ENCODE data around the gene SUMO3.

The SUMO3 gene

GRCh38 chr21:44828362-44829056 is 10.6 kb upstream of the SUMO3 start:
- no peak for DNase-seq

- no peak for DNase-seq
These were observed 5.4 kb upstream of the SUMO3 start for GRCh38 chr21:44823179-44823660.

- no peak for DNase-seq
These were observed 4.8 kb upstream of the SUMO3 start for GRCh38 chr21:44822484-44823178.

- DNase-seq = no peak
These were observed 3.0 kb upstream of the SUMO3 start for GRCh38 chr21:44820851-44821250.

GRCh38 chr21:44819283-44820243 is 1.7 kb upstream of the SUMO3 start:
- no peak for DNase-seq

GRCh38 chr21:44818640-44819011 is 764 bp upstream of the SUMO3 start:
- no peak for DNase-seq

- peak; percentile 90 to 95 for DNase-seq
These were observed 369 bp downstream of the SUMO3 start for GRCh38 chr21:44817506-44817880.

- no peak for DNase-seq
These were observed 929 bp downstream of the SUMO3 start for GRCh38 chr21:44816761-44817505.

- no peak for DNase-seq
These were observed 1.8 kb downstream of the SUMO3 start for GRCh38 chr21:44815852-44816628.

- no peak for DNase-seq
These were observed 2.6 kb downstream of the SUMO3 start for GRCh38 chr21:44815225-44815624.

GRCh38 chr21:44814498-44815023 is 3.3 kb downstream of the SUMO3 start:
- no peak for DNase-seq

GRCh38 chr21:44813727-44814126 is 4.1 kb downstream of the SUMO3 start:
- no peak for DNase-seq

GRCh38 chr21:44813149-44813548 is 4.7 kb downstream of the SUMO3 start:
- no peak for DNase-seq

GRCh38 chr21:44812640-44813039 is 5.2 kb downstream of the SUMO3 start:
- DNase-seq = no peak

- DNase-seq = no peak
These were observed 7.1 kb downstream of the SUMO3 start for GRCh38 chr21:44810779-44811178.

- no peak for DNase-seq
These were observed 12.0 kb downstream of the SUMO3 start for GRCh38 chr21:44805859-44806258.

- no peak for DNase-seq
These were observed 12.6 kb downstream of the SUMO3 start for GRCh38 chr21:44805226-44805625.

- DNase-seq = no peak
These were observed 13.1 kb downstream of the SUMO3 start for GRCh38 chr21:44804762-44805161.

- DNase-seq = no peak
These were observed 14.2 kb downstream of the SUMO3 start for GRCh38 chr21:44803651-44804050.

- DNase-seq = no peak
These were observed 15.3 kb downstream of the SUMO3 start for GRCh38 chr21:44802396-44803153.

Data from CD4-positive, alpha-beta T cell treated with Interferon alpha-2 for 1 hour (primary cell).